PC-9 (cell line): ENCODE results near the gene ALKBH2. TPM values are rescaled to one million over a fixed set of nuclear protein-coding genes. Genes with fewer than 3 reads are reported as not detected.

Experiments used
- BruUV-seq: library from RNA; stranded (reverse); fragments of 400-500 nt; replicated peaks from 2 replicates; lab custom pipeline; 2021; lab: Mats Ljungman, UMichigan
- CTCF ChIA-PET: fragments of 300-600 bp; sonication (Branson Sonifier 250); formaldehyde crosslinking; loops from one replicate; lab custom pipeline; 2022; ENCODE audit warnings: antibody characterized with exemption; lab: Charles Lee
- POLR2A ChIA-PET: fragments of 300-600 bp; sonication (Branson Sonifier 250); formaldehyde crosslinking; loops from one replicate; lab custom pipeline; 2022; ENCODE audit warnings: antibody characterized with exemption; ENCODE audit not compliant: unreplicated experiment; lab: Charles Lee
- DNase-seq, 2 experiments: peaks; one replicate each; pipeline versions ENCODE4 v3.0.0 to v3.0.0-alpha.2; 2015 to 2022; ENCODE audit warnings: mixed read lengths in 1 of 2
- H2AFZ ChIP-seq: fragments of 200-600 bp; sonication (generic); 2 replicates; pipeline ENCODE4 v1.8.1; 2017; ENCODE audit warnings: antibody characterized with exemption
- H3F3A ChIP-seq: fragments of 200-600 bp; sonication (generic); 2 replicates; pipeline ENCODE4 v1.8.1; 2017; ENCODE audit warnings: antibody characterized with exemption, mild to moderate bottlenecking, low read depth; ENCODE audit not compliant: insufficient read depth
- H3K27ac ChIP-seq: fragments of 200-600 bp; sonication (generic); 2 replicates; pipeline ENCODE4 v1.6.1; 2016; ENCODE audit warnings: mixed run types
- H3K27me3 ChIP-seq: fragments of 200-600 bp; sonication (generic); 2 replicates; pipeline ENCODE4 v1.6.1; 2016; ENCODE audit warnings: low read depth, mixed run types; ENCODE audit not compliant: insufficient read depth
- H3K36me3 ChIP-seq: fragments of 200-600 bp; sonication (generic); 2 replicates; pipeline ENCODE4 v1.6.1; 2016; ENCODE audit warnings: low read depth, mixed run types
- H3K4me1 ChIP-seq: fragments of 200-600 bp; sonication (generic); replicated peaks from 2 replicates; pipeline ENCODE4 v1.6.1; 2016; ENCODE audit warnings: mixed run types; ENCODE audit not compliant: insufficient read depth
- H3K4me2 ChIP-seq: fragments of 200-600 bp; sonication (generic); 2 replicates; pipeline ENCODE4 v1.6.1; 2017; ENCODE audit warnings: mixed run types
- H3K4me3 ChIP-seq: fragments of 200-600 bp; sonication (generic); 2 replicates; pipeline ENCODE4 v1.6.1; 2016; ENCODE audit warnings: mixed run types
- H3K79me2 ChIP-seq: fragments of 200-600 bp; sonication (generic); 2 replicates; pipeline ENCODE4 v1.6.1; 2017; ENCODE audit warnings: low read depth, mixed run types
- H3K9me2 ChIP-seq: fragments of 200-600 bp; sonication (generic); 2 replicates; pipeline ENCODE4 v1.8.1; 2017; ENCODE audit warnings: mild to moderate bottlenecking; ENCODE audit not compliant: insufficient read depth
- H3K9me3 ChIP-seq: fragments of 200-600 bp; sonication (generic); 2 replicates; pipeline ENCODE4 v1.8.1; 2016; ENCODE audit warnings: low read depth; ENCODE audit not compliant: insufficient read depth
- H4K20me1 ChIP-seq: fragments of 200-600 bp; sonication (generic); 2 replicates; pipeline ENCODE4 v1.8.1; 2017; ENCODE audit not compliant: insufficient read depth
- EZH2 ChIP-seq: fragments of 200-600 bp; sonication (generic); IDR thresholded peaks from 2 replicates; pipeline ENCODE4 v1.8.0; 2017; ENCODE audit warnings: antibody characterized with exemption, low read depth
- intact Hi-C: fragments of 100-400 bp; cut with micrococcal nuclease; formaldehyde crosslinking; loops from one replicate; pipeline ENCODE4 v1.10.0; 2022; ENCODE audit not compliant: unreplicated experiment
- total RNA-seq: library from RNA; stranded (reverse); gene quantifications from 2 replicates; pipeline ENCODE4 v1.2.3, GENCODE V29; 2021
- TF ChIP-seq, protein P1 (sequence below): fragments of 200-600 bp; sonication (generic); conservative IDR thresholded peaks from 2 replicates; pipeline ENCODE4 v1.6.1; 2017; ENCODE audit warnings: mixed run types, antibody characterized with exemption, mild to moderate bottlenecking, moderate library complexity

Gene ALKBH2
- total RNA-seq, 1 experiment from 2014 or later: 14.9 TPM

DNA sequence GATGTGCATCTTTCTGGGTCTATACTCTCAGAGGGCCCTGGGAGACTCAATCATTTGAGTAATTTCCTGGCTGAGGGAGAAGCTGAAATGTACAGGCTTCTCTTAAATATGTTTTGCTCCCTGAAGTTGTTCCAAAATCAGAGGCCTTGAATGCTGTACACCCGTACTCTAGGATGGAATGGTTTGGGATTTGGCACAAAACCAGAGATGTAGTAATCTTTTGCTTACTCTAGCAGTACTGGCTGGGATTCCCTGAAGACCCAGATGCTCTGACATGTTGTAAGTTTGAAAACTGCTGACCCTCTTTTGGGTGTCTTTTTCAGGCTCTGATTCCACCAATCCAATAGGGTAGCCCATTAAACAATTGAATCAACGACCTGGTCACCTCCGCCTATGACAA lies 33.5 kb upstream of the ALKBH2 start:
- Histone ChIP-seq H3K4me2 (no peak overlapping the region), H3K36me3 (no peaks in the 10 kb centered on the region), H3K4me3 (no peak overlapping the region), H3K4me1 (0 out of 2 replicates have a peak, but pooled peaks cover 4% of the 10 kb centered on the region), H3K27ac (no peak overlapping the region), H3K9me3 (no peaks in the 10 kb centered on the region), H2AFZ (no peak overlapping the region), H3F3A (no peaks in the 10 kb centered on the region), H3K27me3 (peaks cover 5% of the 10 kb centered on the region), H4K20me1 (no peaks in the 10 kb centered on the region), H3K79me2 (no peaks in the 10 kb centered on the region), H3K9me2 (no peaks in the 10 kb centered on the region)
- no peak for DNase-seq
- no peak for TF ChIP-seq EZH2
- TF ChIP-seq, protein P1, sequence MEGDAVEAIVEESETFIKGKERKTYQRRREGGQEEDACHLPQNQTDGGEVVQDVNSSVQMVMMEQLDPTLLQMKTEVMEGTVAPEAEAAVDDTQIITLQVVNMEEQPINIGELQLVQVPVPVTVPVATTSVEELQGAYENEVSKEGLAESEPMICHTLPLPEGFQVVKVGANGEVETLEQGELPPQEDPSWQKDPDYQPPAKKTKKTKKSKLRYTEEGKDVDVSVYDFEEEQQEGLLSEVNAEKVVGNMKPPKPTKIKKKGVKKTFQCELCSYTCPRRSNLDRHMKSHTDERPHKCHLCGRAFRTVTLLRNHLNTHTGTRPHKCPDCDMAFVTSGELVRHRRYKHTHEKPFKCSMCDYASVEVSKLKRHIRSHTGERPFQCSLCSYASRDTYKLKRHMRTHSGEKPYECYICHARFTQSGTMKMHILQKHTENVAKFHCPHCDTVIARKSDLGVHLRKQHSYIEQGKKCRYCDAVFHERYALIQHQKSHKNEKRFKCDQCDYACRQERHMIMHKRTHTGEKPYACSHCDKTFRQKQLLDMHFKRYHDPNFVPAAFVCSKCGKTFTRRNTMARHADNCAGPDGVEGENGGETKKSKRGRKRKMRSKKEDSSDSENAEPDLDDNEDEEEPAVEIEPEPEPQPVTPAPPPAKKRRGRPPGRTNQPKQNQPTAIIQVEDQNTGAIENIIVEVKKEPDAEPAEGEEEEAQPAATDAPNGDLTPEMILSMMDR: no peak
- ChIA-PET CTCF (no interaction called here), POLR2A (interaction anchor here (0.6 kb wide), 1 partner anchor 13 kb away, joined by 8 read pairs; no protein-coding TSS in a partner anchor)
- intact Hi-C loops: no loop called here
- no TSS peak for BruUV-seq

DNA sequence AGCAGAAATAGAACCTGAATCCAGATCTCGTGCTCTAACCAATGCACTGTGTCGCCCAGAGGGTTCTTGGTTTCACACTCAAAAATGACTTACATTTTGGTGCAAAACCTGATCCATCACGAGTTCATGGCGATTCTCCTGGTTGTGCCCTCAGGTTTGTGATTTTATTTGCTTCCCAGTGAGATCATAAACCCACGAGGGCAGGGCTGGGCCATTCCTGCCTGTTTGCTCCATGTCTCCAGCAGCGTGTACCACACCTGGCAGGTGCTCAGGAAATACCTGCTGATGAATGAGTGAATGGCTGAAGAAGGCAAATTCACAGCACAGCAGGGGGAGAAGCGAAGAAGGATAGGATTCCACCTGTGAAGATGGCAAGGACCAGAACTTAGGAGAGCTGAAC lies 32.5 kb upstream of the ALKBH2 start:
- no peak overlapping the region for H2AFZ ChIP-seq
- H3K9me3 ChIP-seq: no peaks in the 10 kb centered on the region
- H3K36me3 ChIP-seq: no peaks in the 10 kb centered on the region
- no peaks in the 10 kb centered on the region for H3K9me2 ChIP-seq
- intact Hi-C loops: no loop called here
- no peaks in the 10 kb centered on the region for H3F3A ChIP-seq
- no peaks in the 10 kb centered on the region for H3K79me2 ChIP-seq
- DNase-seq: no peak
- no peak overlapping the region for H3K27ac ChIP-seq
- no peak overlapping the region for H3K4me2 ChIP-seq
- H3K4me1 ChIP-seq: no peaks in the 10 kb centered on the region
- no peaks in the 10 kb centered on the region for H4K20me1 ChIP-seq
- TF ChIP-seq, protein P1: no peak
- no peak for TF ChIP-seq EZH2
- ChIA-PET POLR2A (no interaction called here), CTCF (no interaction called here)
- no peaks in the 10 kb centered on the region for H3K27me3 ChIP-seq
- no TSS peak for BruUV-seq
- no peak overlapping the region for H3K4me3 ChIP-seq

DNA sequence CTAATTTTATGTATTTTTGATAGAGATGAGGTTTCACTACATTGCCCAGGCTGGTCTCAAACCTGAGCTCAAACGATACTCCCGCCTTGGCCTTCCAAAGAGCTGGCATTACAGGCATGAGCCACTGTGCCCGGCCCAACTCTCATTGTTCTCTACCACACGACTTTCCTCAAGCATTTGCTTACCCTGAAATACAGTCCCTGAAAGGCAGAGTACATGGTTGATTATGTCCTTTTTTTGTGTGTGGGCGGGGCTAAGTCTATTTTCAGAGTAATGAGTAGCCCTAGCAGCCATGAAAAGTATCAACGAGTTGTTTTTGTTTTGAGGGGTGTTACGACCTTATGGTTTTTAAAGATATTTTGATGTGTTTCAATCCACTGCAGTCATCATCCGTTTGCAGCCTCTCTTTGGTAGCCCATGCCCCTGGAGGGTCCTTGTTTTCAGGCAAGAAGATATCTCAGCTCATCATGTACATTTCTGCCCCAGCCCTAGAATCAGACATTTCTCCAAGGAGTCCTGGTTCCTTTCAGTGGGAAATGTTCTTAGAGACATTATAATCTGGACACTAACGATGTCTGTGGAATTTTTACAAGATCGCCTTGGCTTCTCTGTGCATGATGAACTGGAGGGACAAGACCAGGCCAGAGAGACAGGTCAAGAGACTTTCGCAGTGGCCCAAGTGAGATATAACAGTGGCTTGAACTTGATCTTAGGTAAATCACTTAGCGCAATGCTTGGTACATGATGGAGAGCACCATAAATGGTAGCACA lies 31.8 kb upstream of the ALKBH2 start:
- H3K4me2 ChIP-seq: no peak overlapping the region
- H3K4me1 ChIP-seq: no peaks in the 10 kb centered on the region
- H3K36me3 ChIP-seq: no peaks in the 10 kb centered on the region
- H3K9me2 ChIP-seq: no peaks in the 10 kb centered on the region
- no peak overlapping the region for H2AFZ ChIP-seq
- H3K9me3 ChIP-seq: no peaks in the 10 kb centered on the region
- TF ChIP-seq EZH2: no peak
- POLR2A ChIA-PET: no interaction called here
- H3K27ac ChIP-seq: no peak overlapping the region
- CTCF ChIA-PET: no interaction called here
- H3K27me3 ChIP-seq: no peaks in the 10 kb centered on the region
- no peaks in the 10 kb centered on the region for H4K20me1 ChIP-seq
- BruUV-seq: no TSS peak
- intact Hi-C loops: no loop called here
- no peak overlapping the region for H3K4me3 ChIP-seq
- H3K79me2 ChIP-seq: no peaks in the 10 kb centered on the region
- DNase-seq: no peak
- H3F3A ChIP-seq: no peaks in the 10 kb centered on the region
